H9 (cell line): Measurements from ENCODE around the gene SMCO3. TPM values are rescaled to one million over a fixed set of nuclear protein-coding genes. Genes with fewer than 3 reads are reported as not detected.

Experiments
- DNase-seq: peaks from one replicate; pipeline ENCODE4 v3.0.0-alpha.2; 2017
- H2AFZ ChIP-seq: one replicate; pipeline ENCODE4 v1.6.1; 2013; ENCODE audit warnings: mild to moderate bottlenecking, low read length, control low read depth, moderate library complexity
- H2AK5ac ChIP-seq: 2 replicates; pipeline ENCODE4 v1.6.1; 2013; ENCODE audit warnings: low read length, control low read depth, mixed read lengths; ENCODE audit not compliant: insufficient read length
- H2BK120ac ChIP-seq: one replicate; pipeline ENCODE4 v1.6.1; 2013; ENCODE audit warnings: low read depth, mild to moderate bottlenecking, low read length, control low read depth, inconsistent platforms; ENCODE audit not compliant: poor library complexity, severe bottlenecking
- H2BK12ac ChIP-seq: 2 replicates; pipeline ENCODE4 v1.6.1; 2013; ENCODE audit warnings: low read length, control low read depth, mixed read lengths, low read depth; ENCODE audit not compliant: insufficient read length
- H2BK15ac ChIP-seq: 2 replicates; pipeline ENCODE4 v1.6.1; 2013; ENCODE audit warnings: low read depth, low read length, control low read depth
- H2BK20ac ChIP-seq: one replicate; pipeline ENCODE4 v1.6.1; 2013; ENCODE audit warnings: low read depth, mild to moderate bottlenecking, low read length, control low read depth, inconsistent platforms; ENCODE audit not compliant: poor library complexity, severe bottlenecking
- H2BK5ac ChIP-seq: 2 replicates; pipeline ENCODE4 v1.6.1; 2013; ENCODE audit warnings: low read length, control low read depth, mixed read lengths; ENCODE audit not compliant: insufficient read length
- H3K14ac ChIP-seq: 2 replicates; pipeline ENCODE4 v1.6.1; 2013; ENCODE audit warnings: low read length, control low read depth; ENCODE audit not compliant: insufficient read depth
- H3K18ac ChIP-seq: 2 replicates; pipeline ENCODE4 v1.6.1; 2013; ENCODE audit warnings: low read depth, mild to moderate bottlenecking, mixed read lengths, low read length, control low read depth; ENCODE audit not compliant: insufficient read length
- H3K23ac ChIP-seq: 2 replicates; pipeline ENCODE4 v1.6.1; 2013; ENCODE audit warnings: low read length, control low read depth, mixed read lengths, low read depth; ENCODE audit not compliant: insufficient read length
- H3K23me2 ChIP-seq: 2 replicates; pipeline ENCODE4 v1.6.1; 2013; ENCODE audit warnings: low read depth, mild to moderate bottlenecking, mixed read lengths, low read length, control low read depth; ENCODE audit not compliant: insufficient read length, poor library complexity, severe bottlenecking
- H3K27ac ChIP-seq: 2 replicates; pipeline ENCODE4 v1.5.1; 2013; ENCODE audit warnings: low read length, control low read depth, mixed read lengths, low read depth; ENCODE audit not compliant: insufficient read length
- H3K27me3 ChIP-seq: 2 replicates; pipeline ENCODE4 v1.6.1; 2013; ENCODE audit warnings: low read length, control low read depth, inconsistent platforms; ENCODE audit not compliant: insufficient read depth
- H3K4ac ChIP-seq: 2 replicates; pipeline ENCODE4 v1.6.1; 2013; ENCODE audit warnings: low read depth, mild to moderate bottlenecking, control low read depth, inconsistent platforms, low read length, moderate library complexity
- H3K4me1 ChIP-seq: 2 replicates; pipeline ENCODE4 v1.6.1; 2013; ENCODE audit warnings: low read length, control low read depth, inconsistent platforms; ENCODE audit not compliant: insufficient read depth
- H3K4me2 ChIP-seq: 2 replicates; pipeline ENCODE4 v1.6.1; 2013; ENCODE audit warnings: low read length, control low read depth, mixed read lengths; ENCODE audit not compliant: insufficient read length, insufficient read depth
- H3K56ac ChIP-seq: 2 replicates; pipeline ENCODE4 v1.6.1; 2013; ENCODE audit warnings: low read depth, mild to moderate bottlenecking, mixed read lengths, low read length, control low read depth; ENCODE audit not compliant: insufficient read length
- H3K79me1 ChIP-seq: 2 replicates; pipeline ENCODE4 v1.6.1; 2013; ENCODE audit warnings: low read depth, mild to moderate bottlenecking, moderate library complexity, low read length, control low read depth, inconsistent platforms; ENCODE audit not compliant: insufficient read depth, poor library complexity, severe bottlenecking
- H3K79me2 ChIP-seq: 2 replicates; pipeline ENCODE4 v1.6.1; 2013; ENCODE audit warnings: low read length, control low read depth, inconsistent platforms; ENCODE audit not compliant: insufficient read depth
- H3K9ac ChIP-seq: 2 replicates; pipeline ENCODE4 v1.6.1; 2013; ENCODE audit warnings: low read length, control low read depth, mixed read lengths; ENCODE audit not compliant: insufficient read length; ENCODE audit errors: extremely low read depth
- H3K9me3 ChIP-seq: one replicate; pipeline ENCODE4 v1.6.1; 2013; ENCODE audit warnings: low read depth, low read length, inconsistent platforms; ENCODE audit not compliant: control insufficient read depth
- H3T11ph ChIP-seq: one replicate; pipeline ENCODE4 v1.6.1; 2013; ENCODE audit warnings: mild to moderate bottlenecking, low read length, control low read depth, inconsistent platforms
- H4K20me1 ChIP-seq: one replicate; pipeline ENCODE4 v1.6.1; 2013; ENCODE audit not compliant: control insufficient read depth, insufficient read length, insufficient read depth
- H4K5ac ChIP-seq: 2 replicates; pipeline ENCODE4 v1.6.1; 2013; ENCODE audit warnings: low read depth, mild to moderate bottlenecking, mixed read lengths, low read length, control low read depth; ENCODE audit not compliant: insufficient read length
- H4K8ac ChIP-seq: replicated peaks from 2 replicates; pipeline ENCODE4 v1.6.1; 2013; ENCODE audit warnings: low read length, control low read depth, mixed read lengths, low read depth; ENCODE audit not compliant: insufficient read length
- H4K91ac ChIP-seq: 2 replicates; pipeline ENCODE4 v1.6.1; 2013; ENCODE audit warnings: low read depth, mild to moderate bottlenecking, moderate library complexity, mixed read lengths, low read length, control low read depth; ENCODE audit not compliant: insufficient read length
- H3K27ac Mint-ChIP-seq, 3 experiments: 2 replicates in 2 of 3; 3 replicates in 1 of 3; pipeline ENCODE4 v1.8.0; 2020 to 2021; ENCODE audit warnings: mixed read lengths in 3 of 3, mild to moderate bottlenecking in 1 of 3, moderate library complexity in 1 of 3
- H3K27me3 Mint-ChIP-seq: 2 replicates; pipeline ENCODE4 v1.8.0; 2021; ENCODE audit warnings: low read depth, mild to moderate bottlenecking, moderate library complexity, mixed read lengths
- H3K36me3 Mint-ChIP-seq, 3 experiments: 2 replicates in 2 of 3; 3 replicates in 1 of 3; pipeline ENCODE4 v1.8.0; 2020 to 2021; ENCODE audit warnings: low read depth in 3 of 3, mixed read lengths in 3 of 3; ENCODE audit not compliant: insufficient read depth in 1 of 3
- H3K4me1 Mint-ChIP-seq, 2 experiments: 2 replicates each; pipeline ENCODE4 v1.8.0; 2020; ENCODE audit warnings: mixed read lengths in 2 of 2
- H3K4me3 Mint-ChIP-seq, 2 experiments: 2 replicates in 1 of 2; 3 replicates in 1 of 2; pipeline ENCODE4 v1.8.0; 2020 to 2021; ENCODE audit warnings: mild to moderate bottlenecking in 2 of 2, mixed read lengths in 2 of 2, moderate library complexity in 1 of 2
- H3K9me3 Mint-ChIP-seq, 2 experiments: 2 replicates in 1 of 2; 3 replicates in 1 of 2; pipeline ENCODE4 v1.8.0; 2020; ENCODE audit warnings: mild to moderate bottlenecking in 2 of 2, mixed read lengths in 2 of 2, moderate library complexity in 1 of 2
- CTCF ChIP-seq: fragments of 200-600 bp; sonication (generic); conservative IDR thresholded peaks from 3 replicates; pipeline ENCODE4 v1.8.0; 2021; ENCODE audit warnings: antibody characterized with exemption, mild to moderate bottlenecking
- WGBS: extraction: QIAGEN DNeasy Blood & Tissue Kit; methylation state at CpG from one replicate; pipeline ENCODE4 v1.1.7; 2013; ENCODE audit warnings: missing lambda C conversion rate, low lambda C conversion rate, mixed read lengths; ENCODE audit not compliant: insufficient read length; ENCODE audit errors: extremely low coverage; 5-methylcytosine and 5-hydroxymethylcytosine counted together
- total RNA-seq: library from RNA; stranded (reverse); gene quantifications from 2 replicates; pipeline ENCODE4 v1.2.1, GENCODE V29; 2021

The SMCO3 gene
- total RNA-seq, 1 experiment from 2014 or later, result not detected

- Histone ChIP-seq H3K14ac (no peak within 1 kb of the TSS), H3K79me1 (no peaks in the 10 kb centered on the region), H3K4me2 (no peak within 1 kb of the TSS), H3K18ac (no peak within 1 kb of the TSS), H3K23me2 (no peaks in the 10 kb centered on the region), H2BK20ac (no peak within 1 kb of the TSS), H3K23ac (no peak within 1 kb of the TSS), H4K20me1 (no peaks in the 10 kb centered on the region), H3K27me3 (no peaks in the 10 kb centered on the region; the same call in 1 of the 2 replicates), H3K56ac (no peak within 1 kb of the TSS), H2BK15ac (no peak within 1 kb of the TSS; the same call in 1 of the 2 replicates), H4K5ac (no peak within 1 kb of the TSS), H2AFZ (no peak within 1 kb of the TSS), H3K4ac (no peak within 1 kb of the TSS), H4K91ac (no peak within 1 kb of the TSS), H3K79me2 (no peaks in the 10 kb centered on the region), H2AK5ac (no peak within 1 kb of the TSS), H3K9ac (no peak within 1 kb of the TSS), H2BK12ac (peak within 1 kb of the TSS; percentile 73), H3K9me3 (no peaks in the 10 kb centered on the region), H2BK5ac (no peak within 1 kb of the TSS), H4K8ac (no peak within 1 kb of the TSS), H2BK120ac (no peak within 1 kb of the TSS), H3T11ph (no peak within 1 kb of the TSS), H3K27ac (no peak within 1 kb of the TSS), H3K4me1 (no peaks in the 10 kb centered on the region)
- no peaks in the 10 kb centered on the region for H3K27me3 Mint-ChIP-seq
- H3K4me1 Mint-ChIP-seq, result peaks cover 7 to 8% of the 10 kb centered on the region in 2 experiments; a peak in 3 of 4 replicates
- H3K36me3 Mint-ChIP-seq, result peaks cover 0 to 10% (median 0%) of the 10 kb centered on the region in 3 experiments; a peak in 2 of 7 replicates
- no peak for TF ChIP-seq CTCF
- peak within 1 kb of the TSS in 1 of 3 experiments; percentile 76; a peak in 1 of 7 replicates for H3K27ac Mint-ChIP-seq
- peaks cover 7% of the 10 kb centered on the region in 2 experiments for H3K9me3 Mint-ChIP-seq
- no peak for DNase-seq
- WGBS, result no CpG with 5 or more reads among the region's 10 CpGs
- H3K4me3 Mint-ChIP-seq, result no peak within 1 kb of the TSS
Measured at GRCh38 chr12:14843425-14843887, 29.5 kb upstream of the SMCO3 start, which contains the start of gene ART4. Gene ART4 (minus strand): TSS chr12:14843526. CDS start chr12:14843113, 413 bp downstream.
